Kidney (tissue), 14 donors: ENCODE results near the gene SNX25. TPM values are rescaled to one million over a fixed set of nuclear protein-coding genes. Genes with fewer than 3 reads are reported as not detected.

Experiments used
- DNase-seq, 5 donors: peaks; one replicate each; pipeline ENCODE4 v3.0.0-alpha.2; 2013 to 2020
- FAIRE-seq: peaks from 2 replicates; lab custom pipeline; 2012; peaks lifted over from hg19 to GRCh38; lab: Jason Lieb, UNC
- H3K27ac ChIP-seq, 2 donors: one replicate each; pipeline ENCODE4 v1.7.0; 2013; ENCODE audit warnings: low read depth in 2 of 2, low read length in 2 of 2, inconsistent platforms in 1 of 2
- H3K27me3 ChIP-seq: one replicate; pipeline ENCODE4 v1.7.1; 2013; ENCODE audit warnings: low read length, inconsistent platforms; ENCODE audit not compliant: control insufficient read depth, insufficient read depth
- H3K36me3 ChIP-seq, 3 donors: one replicate each; pipeline versions ENCODE4 v1.7.0 to v1.7.1; 2013; ENCODE audit warnings: low read length in 3 of 3, control low read depth in 1 of 3, inconsistent platforms in 1 of 3; ENCODE audit not compliant: insufficient read depth in 3 of 3, control insufficient read depth in 2 of 3
- H3K4me1 ChIP-seq, 3 donors: one replicate each; pipeline versions ENCODE4 v1.7.0 to v1.7.1; 2013; ENCODE audit warnings: low read length in 3 of 3, inconsistent platforms in 1 of 3, low read depth in 1 of 3; ENCODE audit not compliant: control insufficient read depth in 2 of 3, insufficient read depth in 2 of 3
- H3K4me3 ChIP-seq, 3 donors: one replicate each; pipeline versions ENCODE4 v1.7.0 to v1.8.1; 2013; ENCODE audit warnings: low read length in 3 of 3, control low read depth in 1 of 3, inconsistent platforms in 1 of 3
- H3K9ac ChIP-seq, 3 donors: one replicate each; pipeline versions ENCODE4 v1.7.0 to v1.7.1; 2013; ENCODE audit warnings: low read length in 3 of 3, control low read depth in 1 of 3, inconsistent platforms in 1 of 3
- H3K9me3 ChIP-seq, 3 donors: one replicate each; pipeline versions ENCODE4 v1.7.0 to v1.7.1; 2013; ENCODE audit warnings: low read length in 3 of 3, control low read depth in 1 of 3, inconsistent platforms in 1 of 3; ENCODE audit not compliant: control insufficient read depth in 2 of 3, insufficient read depth in 1 of 3
- intact Hi-C: fragments of 100-400 bp; cut with DNase I; formaldehyde crosslinking; loops from one replicate; pipeline ENCODE4 v1.11.1; 2022
- polyA plus RNA-seq: library from polyadenylated mRNA; stranded (reverse); fragments of 350-450 nt; fragmentation: Illumina TruSeq; extraction: RNeasy Lipid Tissue Mini Kit (QIAGEN cat#74804); gene quantifications from one replicate; pipeline ENCODE4 v1.2.3, GENCODE V29; 2014; ENCODE audit warnings: low read depth, low replicate concordance; ENCODE audit not compliant: insufficient read depth
- total RNA-seq: library from RNA; stranded (reverse); fragmentation: NEBNext Ultra II Directional; extraction: Animal tissue kit (Norgen Biotek cat#: 25700); gene quantifications from one replicate; pipeline ENCODE4 v1.2.1, GENCODE V29; 2021
- TF ChIP-seq, protein P1 (sequence below): IDR thresholded peaks from 3 replicates; pipeline ENCODE4 v1.5.1; 2012; ENCODE audit warnings: mild to moderate bottlenecking, moderate library complexity, borderline replicate concordance; ENCODE audit not compliant: insufficient read depth; ENCODE audit errors: extremely low read depth
- donor health status: control.
- donor health status: control.
- donor health status: control.
- donor health status: control.
- donor health status: control.
- donor health status: DM: yes; HTN: yes; CAD: no.
- donor health status: Normal renal cell carcinoma (clear cell type).

The SNX25 gene
- total and polyA plus RNA-seq, 2 donors from 2014 or later, result 8.9 to 19.4 TPM

- Histone ChIP-seq H3K4me1 (no peaks in the 10 kb centered on the region), H3K27me3 (no peaks in the 10 kb centered on the region), H3K9me3 (no peaks in the 10 kb centered on the region), H3K27ac (no peak overlapping the region), H3K4me3 (no peak overlapping the region), H3K36me3 (peaks cover 0 to 5% (median 3%) of the 10 kb centered on the region in 3 donors), H3K9ac (no peak overlapping the region)
- TF ChIP-seq, protein P1, sequence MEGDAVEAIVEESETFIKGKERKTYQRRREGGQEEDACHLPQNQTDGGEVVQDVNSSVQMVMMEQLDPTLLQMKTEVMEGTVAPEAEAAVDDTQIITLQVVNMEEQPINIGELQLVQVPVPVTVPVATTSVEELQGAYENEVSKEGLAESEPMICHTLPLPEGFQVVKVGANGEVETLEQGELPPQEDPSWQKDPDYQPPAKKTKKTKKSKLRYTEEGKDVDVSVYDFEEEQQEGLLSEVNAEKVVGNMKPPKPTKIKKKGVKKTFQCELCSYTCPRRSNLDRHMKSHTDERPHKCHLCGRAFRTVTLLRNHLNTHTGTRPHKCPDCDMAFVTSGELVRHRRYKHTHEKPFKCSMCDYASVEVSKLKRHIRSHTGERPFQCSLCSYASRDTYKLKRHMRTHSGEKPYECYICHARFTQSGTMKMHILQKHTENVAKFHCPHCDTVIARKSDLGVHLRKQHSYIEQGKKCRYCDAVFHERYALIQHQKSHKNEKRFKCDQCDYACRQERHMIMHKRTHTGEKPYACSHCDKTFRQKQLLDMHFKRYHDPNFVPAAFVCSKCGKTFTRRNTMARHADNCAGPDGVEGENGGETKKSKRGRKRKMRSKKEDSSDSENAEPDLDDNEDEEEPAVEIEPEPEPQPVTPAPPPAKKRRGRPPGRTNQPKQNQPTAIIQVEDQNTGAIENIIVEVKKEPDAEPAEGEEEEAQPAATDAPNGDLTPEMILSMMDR, result no peak
- FAIRE-seq (no peak), DNase-seq (no peak)
- intact Hi-C loops, result no loop called here
Observed at GRCh38 chr4:185296665-185297460, 87.5 kb downstream of the SNX25 start.

- peaks cover 0 to 5% (median 2%) of the 10 kb centered on the region in 3 donors for H3K36me3 ChIP-seq
- DNase-seq (no peak), FAIRE-seq (no peak)
- no peak overlapping the region for H3K9ac ChIP-seq
- H3K27ac ChIP-seq, result no peak overlapping the region
- no peaks in the 10 kb centered on the region for H3K9me3 ChIP-seq
- no peaks in the 10 kb centered on the region for H3K4me1 ChIP-seq
- no peak overlapping the region for H3K4me3 ChIP-seq
- intact Hi-C loops, result no loop called here
- TF ChIP-seq, protein P1, result no peak
- H3K27me3 ChIP-seq, result no peaks in the 10 kb centered on the region
Observed at GRCh38 chr4:185298728-185299430, 89.5 kb downstream of the SNX25 start.

- Histone ChIP-seq H3K9ac (no peak overlapping the region), H3K4me1 (no peaks in the 10 kb centered on the region), H3K9me3 (no peaks in the 10 kb centered on the region), H3K36me3 (no peaks in the 10 kb centered on the region), H3K4me3 (no peak overlapping the region), H3K27ac (no peak overlapping the region), H3K27me3 (no peaks in the 10 kb centered on the region)
- intact Hi-C loops, result no loop called here
- FAIRE-seq (no peak), DNase-seq (no peak)
- TF ChIP-seq, protein P1, result no peak
Observed at GRCh38 chr4:185304541-185304940, 95.1 kb downstream of the SNX25 start.
